Peyer's patch (tissue), 4 donors: Measurements from ENCODE around the gene NUSAP1.

Source experiments
- CTCF ChIP-seq, 6 experiments: fragments of 450-650 bp in 4 of 6; fragments of 200-600 bp in 2 of 6; sonication (generic) in 1 of 6; IDR thresholded peaks; one replicate each; pipeline ENCODE4 v1.5.1; 2017 to 2019; ENCODE audit warnings: antibody characterized with exemption in 6 of 6, mild to moderate bottlenecking in 3 of 6, moderate library complexity in 1 of 6
- POLR2A ChIP-seq, 2 donors: fragments of 450-650 bp; IDR thresholded peaks; one replicate each; pipeline ENCODE4 v1.5.1; 2017; ENCODE audit warnings: antibody characterized with exemption in 2 of 2, mild to moderate bottlenecking in 2 of 2, moderate library complexity in 2 of 2

GRCh38 chr15:41387646-41388045 is 55.0 kb downstream of the NUSAP1 start:
- TF ChIP-seq CTCF (IDR thresholded peaks at IDR 0.05) = no peak
- no peak for TF ChIP-seq POLR2A (IDR thresholded peaks at IDR 0.05)
